ENCODE data around the gene PDZRN3. TPM values are rescaled to one million over a fixed set of nuclear protein-coding genes. Genes with fewer than 3 reads are reported as not detected.

Gene PDZRN3
- polyA plus RNA-seq, 2 of the 4 experiments (the other 2 are of a cell fraction) = not detected

- ChIA-PET POLR2A (no interaction called here), CTCF (no interaction called here)
- no peak overlapping the region for H3K4me3 ChIP-seq
- DNase-seq (ENCODE audit: low read depth in 1 of 2, low spot score in 1 of 2) (no peak), FAIRE-seq (no peak), ATAC-seq (no peak)
- 4% methylated on average over 3 of the region's 3 CpGs for WGBS (ENCODE audit: missing lambda C conversion rate)
- no peak overlapping the region for H3K4me2 ChIP-seq
- no peaks in the 10 kb centered on the region for H3K4me1 ChIP-seq
- no peaks in the 10 kb centered on the region for H3K9me3 ChIP-seq
- H3K27ac ChIP-seq = no peak overlapping the region
- TF ChIP-seq KDM1A (IDR thresholded peaks at IDR 0.05; ENCODE audit: low read depth) (no peak), MAZ (IDR thresholded peaks at IDR 0.05; ENCODE audit: borderline replicate concordance, low read depth, low read length) (no peak), USF2 (IDR thresholded peaks at IDR 0.05) (no peak), CBX8 (IDR thresholded peaks at IDR 0.05) (no peak)
These were observed 20.3 kb downstream of the PDZRN3 start for GRCh38 chr3:73604451-73604850.

- no peaks in the 10 kb centered on the region for H3K9me3 ChIP-seq
- DNase-seq (ENCODE audit: low read depth in 1 of 2, low spot score in 1 of 2) (no peak), ATAC-seq (no peak), FAIRE-seq (no peak)
- no peak for TF ChIP-seq HOXB5 (CRISPR knock-in tag; IDR thresholded peaks at IDR 0.05)
- TF ChIP-seq SMC3 (IDR thresholded peaks at IDR 0.05) = no peak
- TF ChIP-seq RCOR1 (IDR thresholded peaks at IDR 0.05; ENCODE audit: low read depth, low read length) = no peak
- TF ChIP-seq CTCF (IDR thresholded peaks at IDR 0.05) = no peak
- no peak for TF ChIP-seq NR3C1 (IDR thresholded peaks at IDR 0.05)
- TF ChIP-seq RFX5 (IDR thresholded peaks at IDR 0.05) = no peak
- no peak for TF ChIP-seq HEYL (CRISPR knock-in tag; IDR thresholded peaks at IDR 0.05)
- no peak for TF ChIP-seq HDAC2 (IDR thresholded peaks at IDR 0.05)
- TF ChIP-seq BHLHE40 (IDR thresholded peaks at IDR 0.05; ENCODE audit: low read depth, low read length) = no peak
- TF ChIP-seq PHF8 (IDR thresholded peaks at IDR 0.05; ENCODE audit: borderline replicate concordance, low read depth) = no peak
- no peak for TF ChIP-seq HOXA7 (CRISPR knock-in tag; IDR thresholded peaks at IDR 0.05)
- no peak for TF ChIP-seq ESRRA (IDR thresholded peaks at IDR 0.05; ENCODE audit: borderline replicate concordance, low read length)
- no peak for TF ChIP-seq CBX8 (IDR thresholded peaks at IDR 0.05)
- H3K4me1 ChIP-seq = no peaks in the 10 kb centered on the region
- POLR2A ChIA-PET = no interaction called here
- CTCF ChIA-PET = no interaction called here
- WGBS (ENCODE audit: missing lambda C conversion rate) = 0% methylated on average over 1 of the region's 1 CpG
- no peak overlapping the region for H3K4me3 ChIP-seq
- no peak overlapping the region for H3K27ac ChIP-seq
- H3K4me2 ChIP-seq = no peak overlapping the region
These were observed 21.0 kb downstream of the PDZRN3 start for GRCh38 chr3:73603762-73604171.

GRCh38 chr3:73602170-73602569 is 22.6 kb downstream of the PDZRN3 start:
- ChIA-PET CTCF (interaction anchor here (0.5 kb wide), 1 partner anchor 347 kb away, joined by 3 read pairs; no protein-coding TSS in a partner anchor), POLR2A (no interaction called here)
- H3K4me3 ChIP-seq = no peak overlapping the region
- no peak for TF ChIP-seq E2F6 (IDR thresholded peaks at IDR 0.05; ENCODE audit: borderline replicate concordance, low read depth)
- whole genome bisulfite sequencing (ENCODE audit: missing lambda C conversion rate) = 4% methylated on average over 3 of the region's 3 CpGs
- DNase-seq (ENCODE audit: low read depth in 1 of 2, low spot score in 1 of 2) (no peak), ATAC-seq (no peak), FAIRE-seq (no peak)
- H3K4me1 ChIP-seq = no peaks in the 10 kb centered on the region
- no peaks in the 10 kb centered on the region for H3K9me3 ChIP-seq
- H3K27ac ChIP-seq = no peak overlapping the region
- H3K4me2 ChIP-seq = no peak overlapping the region

- Histone ChIP-seq H3K9me3 (no peaks in the 10 kb centered on the region), H3K4me1 (no peaks in the 10 kb centered on the region), H3K27ac (no peak overlapping the region), H3K4me3 (no peak overlapping the region), H3K4me2 (no peak overlapping the region)
- DNase-seq (ENCODE audit: low read depth in 1 of 2, low spot score in 1 of 2) (no peak), FAIRE-seq (no peak), ATAC-seq (no peak)
- POLR2A ChIA-PET = no interaction called here
- TF ChIP-seq POLR2AphosphoS2 (conservative IDR thresholded peaks at IDR 0.05; ENCODE audit: low read length) = no peak
- no peak for TF ChIP-seq NR3C1 (IDR thresholded peaks at IDR 0.05)
- TF ChIP-seq MAX (IDR thresholded peaks at IDR 0.05) = no peak
- TF ChIP-seq FOXS1 (CRISPR knock-in tag; IDR thresholded peaks at IDR 0.05) = no peak
- no peak for TF ChIP-seq GATA3 (IDR thresholded peaks at IDR 0.05; ENCODE audit: borderline replicate concordance)
- TF ChIP-seq PHF8 (IDR thresholded peaks at IDR 0.05; ENCODE audit: borderline replicate concordance, low read depth) = no peak
- no peak for TF ChIP-seq BHLHE40 (IDR thresholded peaks at IDR 0.05; ENCODE audit: low read depth, low read length)
- CTCF ChIA-PET = no interaction called here
- 6% methylated on average over 2 of the region's 2 CpGs for WGBS (ENCODE audit: missing lambda C conversion rate)
These were observed 23.3 kb downstream of the PDZRN3 start for GRCh38 chr3:73601481-73601880.
